HepG2 (cell line): ENCODE measurements around the gene FAM241B. TPM values are rescaled to one million over a fixed set of nuclear protein-coding genes. Genes with fewer than 3 reads are reported as not detected.

Experiments
- ATAC-seq: fragments of 200-7000 bp; cut with Tn5 transposase; 3 replicates; pipeline ENCODE4 v1.9.1; 2020; ENCODE audit warnings: mild to moderate bottlenecking, moderate library complexity
- BruUV-seq: library from RNA; stranded (reverse); fragments of 400-500 nt; replicated peaks from 2 replicates; lab custom pipeline; 2021; lab: Mats Ljungman, UMichigan
- CTCF ChIA-PET: fragments of 300-600 bp; formaldehyde crosslinking; extraction: SDS; loops from one replicate; lab custom pipeline; 2021; ENCODE audit warnings: low total read pairs, inconsistent platforms, low intra/inter-chr PET ratio; lab: Yijun Ruan, JAX
- POLR2A ChIA-PET: fragments of 350-600 bp; sonication (Branson Sonifier 250); formaldehyde crosslinking; loops from one replicate; lab custom pipeline; 2020; ENCODE audit warnings: antibody characterized with exemption, inconsistent platforms; lab: Yijun Ruan, JAX
- DNase-seq: peaks from one replicate; pipeline ENCODE4 v3.0.0-alpha.2; 2015; ENCODE audit warnings: low spot score
- FAIRE-seq: peaks from 3 replicates; lab custom pipeline; 2011; peaks lifted over from hg19 to GRCh38; lab: Jason Lieb, UNC
- H2AFZ ChIP-seq: one replicate; pipeline ENCODE4 v1.6.1; 2011; ENCODE audit warnings: low read length, inconsistent platforms
- H3K27ac ChIP-seq: fragments of 300-600 bp; 3 replicates; pipeline ENCODE4 v1.8.0; 2011; ENCODE audit warnings: mixed run types, mild to moderate bottlenecking, mixed read lengths, low read length, inconsistent platforms; ENCODE audit not compliant: insufficient read depth; ENCODE audit errors: extremely low read length
- H3K27me3 ChIP-seq, 2 experiments: fragments of 200-600 bp in 1 of 2; 2 replicates in 1 of 2; 3 replicates in 1 of 2; pipeline versions ENCODE4 v1.6.0 to v1.8.0; 2011; ENCODE audit warnings: low read length in 2 of 2, mild to moderate bottlenecking in 2 of 2, moderate library complexity in 2 of 2, inconsistent platforms in 1 of 2; ENCODE audit not compliant: insufficient read depth in 2 of 2, control insufficient read depth in 1 of 2
- H3K36me3 ChIP-seq, 2 experiments: fragments of 200-600 bp in 1 of 2; replicated peaks in 1 of 2; 2 replicates in 1 of 2; 3 replicates in 1 of 2; pipeline versions ENCODE4 v1.5.1 to v1.8.0; 2011; ENCODE audit warnings: low read length in 2 of 2, inconsistent platforms in 1 of 2; ENCODE audit not compliant: insufficient read depth in 2 of 2, control insufficient read depth in 1 of 2
- H3K4me1 ChIP-seq: 2 replicates; pipeline ENCODE4 v1.5.1; 2012; ENCODE audit warnings: low read length, inconsistent platforms; ENCODE audit not compliant: insufficient read depth
- H3K4me2 ChIP-seq: 2 replicates; pipeline ENCODE4 v1.6.0; 2011; ENCODE audit warnings: low read depth, low read length, inconsistent platforms
- H3K4me3 ChIP-seq, 3 experiments: fragments of 200-600 bp in 1 of 3; sonication (generic), shearing (Covaris generic) in 1 of 3; replicated peaks in 1 of 3; 2 replicates each; pipeline ENCODE4 v1.5.1; 2011 to 2016; ENCODE audit warnings: low read length in 3 of 3, inconsistent platforms in 2 of 3, low read depth in 2 of 3, mild to moderate bottlenecking in 2 of 3, control low read depth in 1 of 3, mixed read lengths in 1 of 3; ENCODE audit not compliant: insufficient read depth in 1 of 3
- H3K79me2 ChIP-seq: one replicate; pipeline ENCODE4 v1.6.1; 2011; ENCODE audit warnings: low read length, inconsistent platforms; ENCODE audit not compliant: insufficient read depth
- H3K9ac ChIP-seq: 2 replicates; pipeline ENCODE4 v1.6.0; 2011; ENCODE audit warnings: mild to moderate bottlenecking, low read depth, low read length, inconsistent platforms; ENCODE audit not compliant: insufficient read depth
- H3K9me3 ChIP-seq: 2 replicates; pipeline ENCODE4 v1.5.1; 2012; ENCODE audit warnings: mild to moderate bottlenecking, low read length
- H4K20me1 ChIP-seq: 2 replicates; pipeline ENCODE4 v1.6.0; 2011; ENCODE audit warnings: inconsistent platforms, mild to moderate bottlenecking, low read length, moderate library complexity; ENCODE audit not compliant: insufficient read depth
- CEBPB ChIP-seq: IDR thresholded peaks from 2 replicates; pipeline ENCODE4 v1.6.1; 2011; ENCODE audit warnings: low read depth, low read length, improper control_type of control experiment, borderline replicate concordance
- CHD4 ChIP-seq: fragments of 200-600 bp; sonication (generic); IDR thresholded peaks from 2 replicates; pipeline ENCODE4 v1.7.0; 2017; ENCODE audit warnings: mild to moderate bottlenecking, low read length, borderline replicate concordance
- IKZF5 ChIP-seq: IDR thresholded peaks from 2 replicates; pipeline ENCODE4 v1.6.1; 2018; ENCODE audit warnings: missing genetic modification reagents, mild to moderate bottlenecking, missing compliant biosample characterization
- KLF13 ChIP-seq: sonication (generic); formaldehyde crosslinking; IDR thresholded peaks from 2 replicates; pipeline ENCODE4 v1.4.0; 2020; ENCODE audit warnings: mild to moderate bottlenecking, missing genetic modification reagents
- NFIC ChIP-seq: IDR thresholded peaks from 2 replicates; pipeline ENCODE4 v1.6.1; 2012; ENCODE audit warnings: mild to moderate bottlenecking, low read length, inconsistent platforms
- POLR2G ChIP-seq: fragments of 200-400 bp; formaldehyde crosslinking; IDR thresholded peaks from 2 replicates; pipeline ENCODE4 v1.6.1; 2018; ENCODE audit warnings: mild to moderate bottlenecking, low read depth, low read length, moderate library complexity
- ZNF432 ChIP-seq: sonication (generic); formaldehyde crosslinking; IDR thresholded peaks from 2 replicates; pipeline ENCODE4 v1.5.0; 2020; ENCODE audit warnings: missing genetic modification reagents, mild to moderate bottlenecking, borderline replicate concordance
- ZNF776 ChIP-seq: sonication (generic); formaldehyde crosslinking; IDR thresholded peaks from 2 replicates; pipeline ENCODE4 v1.4.0; 2020; ENCODE audit warnings: mild to moderate bottlenecking, missing genetic modification reagents
- WGBS: methylation state at CpG from one replicate; pipeline ENCODE4 v1.1.6; 2017; ENCODE audit warnings: low lambda C conversion rate; 5-methylcytosine and 5-hydroxymethylcytosine counted together
- in situ Hi-C: cut with HindIII; loops from 2 replicates; pipeline ENCODE4 v1.10.0; 2017; ENCODE audit warnings: low pct_unique_long_range_greater_than_20kb; ENCODE audit not compliant: extremely low pct_ligation_motif_present
- intact Hi-C: fragments of 100-400 bp; cut with micrococcal nuclease; formaldehyde crosslinking; loops from one replicate; pipeline ENCODE4 v1.10.0; 2022; ENCODE audit not compliant: unreplicated experiment
- polyA plus RNA-seq, 8 experiments: library from polyadenylated mRNA; depleted of rRNA in 3 of 8; stranded (reverse) in 7 of 8; unstranded in 1 of 8; fragments of >200 nt; fragmentation: Illumina TruSeq in 4 of 8; extraction: Trizol in 4 of 8; gene quantifications; 2 replicates each; pipeline versions ENCODE4 v1.2.1 to v1.2.3, GENCODE V29; 2011 to 2016; ENCODE audit warnings: low read depth in 4 of 8, missing spikeins in 1 of 8, mixed read lengths in 1 of 8; ENCODE audit not compliant: insufficient read depth in 1 of 8
- total RNA-seq, 5 experiments: library from RNA; depleted of rRNA; stranded (reverse); fragments of >200 nt; fragmentation: Illumina TruSeq; extraction: Trizol; gene quantifications; 2 replicates each; pipeline ENCODE4 v1.2.3, GENCODE V29; 2016; ENCODE audit warnings: low read depth in 1 of 5
- TF ChIP-seq, protein P1 (sequence below): sonication (generic); formaldehyde crosslinking; IDR thresholded peaks from 2 replicates; pipeline ENCODE4 v1.5.0; 2020; ENCODE audit warnings: missing genetic modification reagents, mild to moderate bottlenecking, borderline replicate concordance

Gene FAM241B
- total and polyA plus RNA-seq, 2 of the 13 experiments (the other 11 are each of a cell fraction or from before 2014, with no cell fraction given): 1.9 to 4.0 TPM

GRCh38 chr10:69619626-69620025 lies 10.4 kb upstream of the FAM241B start:
- Histone ChIP-seq H3K4me1 (no peaks in the 10 kb centered on the region), H4K20me1 (no peaks in the 10 kb centered on the region), H3K4me3 (no peak overlapping the region), H3K27me3 (peaks cover 0 to 2% of the 10 kb centered on the region in 2 experiments; a peak in 1 of 5 replicates), H3K79me2 (no peaks in the 10 kb centered on the region), H3K9ac (no peak overlapping the region), H2AFZ (no peak overlapping the region), H3K4me2 (no peak overlapping the region), H3K9me3 (no peaks in the 10 kb centered on the region), H3K36me3 (no peaks in the 10 kb centered on the region), H3K27ac (no peak overlapping the region)
- in situ Hi-C loops (no loop called here), intact Hi-C loops (no loop called here)
- ChIA-PET POLR2A (no interaction called here), CTCF (no interaction called here)
- no TSS peak for BruUV-seq
- WGBS: 47% methylated on average over 7 of the region's 7 CpGs
- DNase-seq (no peak), FAIRE-seq (no peak), ATAC-seq (no peak)
- TF ChIP-seq ZNF432 (CRISPR knock-in tag): no peak
- TF ChIP-seq, protein P1, sequence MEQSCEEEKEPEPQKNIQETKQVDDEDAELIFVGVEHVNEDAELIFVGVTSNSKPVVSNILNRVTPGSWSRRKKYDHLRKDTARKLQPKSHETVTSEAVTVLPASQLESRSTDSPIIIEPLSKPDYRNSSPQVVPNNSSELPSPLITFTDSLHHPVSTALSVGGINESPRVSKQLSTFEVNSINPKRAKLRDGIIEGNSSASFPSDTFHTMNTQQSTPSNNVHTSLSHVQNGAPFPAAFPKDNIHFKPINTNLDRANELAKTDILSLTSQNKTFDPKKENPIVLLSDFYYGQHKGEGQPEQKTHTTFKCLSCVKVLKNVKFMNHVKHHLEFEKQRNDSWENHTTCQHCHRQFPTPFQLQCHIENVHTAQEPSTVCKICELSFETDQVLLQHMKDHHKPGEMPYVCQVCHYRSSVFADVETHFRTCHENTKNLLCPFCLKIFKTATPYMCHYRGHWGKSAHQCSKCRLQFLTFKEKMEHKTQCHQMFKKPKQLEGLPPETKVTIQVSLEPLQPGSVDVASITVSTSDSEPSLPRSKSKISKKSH: no peak
- no peak for TF ChIP-seq CHD4
- TF ChIP-seq CEBPB: peak; percentile 29; the same call in 1 of the 2 replicates
- TF ChIP-seq ZNF776: no peak
- TF ChIP-seq KLF13 (CRISPR knock-in tag): no peak

- H3K36me3 ChIP-seq: no peaks in the 10 kb centered on the region
- H3K9me3 ChIP-seq: no peaks in the 10 kb centered on the region
- no peaks in the 10 kb centered on the region for H4K20me1 ChIP-seq
- intact Hi-C loops (no loop called here), in situ Hi-C loops (no loop called here)
- no peak overlapping the region for H2AFZ ChIP-seq
- H3K4me2 ChIP-seq: no peak overlapping the region
- no peak for FAIRE-seq
- no TSS peak for BruUV-seq
- peaks cover 0 to 2% of the 10 kb centered on the region in 2 experiments; a peak in 1 of 5 replicates for H3K27me3 ChIP-seq
- H3K4me3 ChIP-seq: no peak overlapping the region
- no peak for ATAC-seq
- 2% methylated on average over 5 of the region's 5 CpGs for WGBS
- no peaks in the 10 kb centered on the region for H3K4me1 ChIP-seq
- H3K79me2 ChIP-seq: no peaks in the 10 kb centered on the region
- POLR2A ChIA-PET: no interaction called here
- H3K9ac ChIP-seq: no peak overlapping the region
- no peak for DNase-seq
- no peak overlapping the region for H3K27ac ChIP-seq
- CTCF ChIA-PET: no interaction called here
- TF ChIP-seq IKZF5: no peak
- TF ChIP-seq NFIC: no peak
- TF ChIP-seq POLR2G: no peak
These were observed 9.4 kb upstream of the FAM241B start for GRCh38 chr10:69620625-69621024.
